Stimulated activated CD4-positive, alpha-beta T cell treated with anti-CD3 and anti-CD28 coated beads, Interleukin-2, amount 100 ng/mL, for 4 hours (primary cell): Measurements from ENCODE around the gene HPCAL1.

Experiments used
- DNase-seq: peaks from one replicate; pipeline ENCODE4 v3.0.0-alpha.2; 2020; ENCODE audit warnings: low read depth

HPCAL1 gene

DNA sequence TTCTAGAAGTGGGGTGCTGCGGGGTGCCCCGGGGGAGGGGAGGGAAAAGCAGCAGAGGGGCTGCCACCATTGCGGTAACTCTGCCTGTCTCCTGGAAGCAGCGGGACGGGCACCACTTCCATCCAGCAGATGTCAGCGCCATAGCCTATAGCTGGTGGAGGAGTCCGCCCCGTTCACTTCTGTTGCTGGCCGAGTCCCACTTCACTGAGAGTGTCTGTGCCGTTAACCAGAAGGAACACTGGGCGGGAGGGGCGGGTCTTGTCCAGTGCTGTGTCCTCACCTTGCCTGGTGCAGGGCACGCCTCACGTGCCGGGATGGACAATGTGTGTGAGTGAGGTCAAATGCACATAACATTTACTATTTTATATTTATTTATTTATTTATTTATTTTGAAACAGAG lies 164.7 kb downstream of the HPCAL1 start:
- no peak for DNase-seq

GRCh38 chr2:10469301-10469700 lies 166.6 kb downstream of the HPCAL1 start:
- DNase-seq = no peak

DNA sequence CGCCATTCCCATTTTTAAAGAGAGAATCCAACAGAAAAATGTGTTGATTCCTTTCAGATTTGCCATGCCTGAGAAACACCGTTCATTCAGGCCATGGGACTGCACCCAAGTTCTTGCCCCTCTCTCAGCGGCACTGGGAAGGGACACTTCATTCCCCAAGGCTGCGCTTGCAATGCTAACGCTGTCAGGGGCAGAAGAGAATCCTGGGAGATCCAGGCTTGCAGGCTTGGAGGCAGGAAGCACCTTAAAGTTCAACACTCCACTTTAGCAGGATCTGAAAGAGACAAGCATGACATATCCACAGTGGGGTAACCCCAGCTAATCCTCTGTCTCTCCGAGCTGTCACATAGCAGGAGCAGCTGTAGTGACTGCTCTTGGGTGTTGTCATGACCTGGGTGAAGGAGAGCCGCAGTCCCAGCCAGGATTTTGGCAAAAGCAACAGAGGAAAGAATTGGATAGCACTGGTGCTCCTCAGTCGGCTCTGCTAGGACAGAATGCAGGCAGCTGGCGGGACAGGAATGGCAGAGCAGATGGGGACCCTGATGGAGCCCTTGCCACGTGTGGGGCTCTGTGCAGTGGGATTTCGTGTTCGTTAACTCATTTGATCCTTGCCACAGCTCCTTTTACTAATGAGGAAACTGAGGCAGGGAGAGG lies 167.4 kb downstream of the HPCAL1 start:
- no peak for DNase-seq

DNA sequence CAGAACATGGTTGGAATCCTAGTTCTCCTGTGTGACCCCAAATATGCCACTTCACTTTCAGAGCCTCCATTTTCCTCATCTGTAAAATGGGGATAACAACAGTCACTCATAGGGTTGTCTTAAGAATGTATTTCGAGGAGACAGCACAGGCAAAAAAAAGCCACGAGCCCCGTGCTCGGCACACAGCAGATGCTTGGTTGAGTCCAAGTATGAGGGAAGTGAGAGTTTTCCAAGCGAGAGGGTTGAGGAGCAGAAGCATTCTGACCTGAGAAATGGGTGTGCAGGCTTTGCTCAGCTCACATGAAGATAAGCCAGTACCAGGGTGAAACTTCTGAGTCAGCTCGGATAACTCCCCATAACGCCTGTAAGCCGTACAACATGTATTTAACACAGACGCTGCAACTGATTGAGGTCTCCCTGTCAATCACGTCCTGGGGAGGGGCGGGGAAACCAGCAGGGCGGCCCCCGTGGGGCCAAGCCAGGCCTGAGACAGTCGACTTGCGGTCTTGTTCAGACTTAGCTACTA lies 168.4 kb downstream of the HPCAL1 start:
- DNase-seq = no peak

DNA sequence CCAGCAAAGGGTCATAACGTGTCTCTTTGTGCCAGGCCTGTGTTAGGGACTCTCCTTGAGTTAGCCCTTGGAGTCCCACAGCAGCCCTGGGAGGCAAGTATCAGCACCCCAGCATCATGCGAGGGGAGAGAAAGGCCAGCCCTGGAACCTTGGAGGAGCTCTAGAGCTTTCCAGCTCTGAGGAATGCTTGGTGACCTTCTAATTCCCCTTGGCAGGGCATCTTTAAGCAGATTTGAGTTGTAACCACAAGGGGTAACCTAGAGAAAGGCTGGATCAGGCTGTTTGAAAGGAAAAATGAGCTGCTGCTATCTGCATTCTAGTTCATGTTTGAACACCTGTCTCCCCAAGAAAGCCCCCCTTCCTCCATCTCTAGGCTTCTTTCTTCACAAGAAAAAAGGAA lies 169.3 kb downstream of the HPCAL1 start:
- no peak for DNase-seq

DNA sequence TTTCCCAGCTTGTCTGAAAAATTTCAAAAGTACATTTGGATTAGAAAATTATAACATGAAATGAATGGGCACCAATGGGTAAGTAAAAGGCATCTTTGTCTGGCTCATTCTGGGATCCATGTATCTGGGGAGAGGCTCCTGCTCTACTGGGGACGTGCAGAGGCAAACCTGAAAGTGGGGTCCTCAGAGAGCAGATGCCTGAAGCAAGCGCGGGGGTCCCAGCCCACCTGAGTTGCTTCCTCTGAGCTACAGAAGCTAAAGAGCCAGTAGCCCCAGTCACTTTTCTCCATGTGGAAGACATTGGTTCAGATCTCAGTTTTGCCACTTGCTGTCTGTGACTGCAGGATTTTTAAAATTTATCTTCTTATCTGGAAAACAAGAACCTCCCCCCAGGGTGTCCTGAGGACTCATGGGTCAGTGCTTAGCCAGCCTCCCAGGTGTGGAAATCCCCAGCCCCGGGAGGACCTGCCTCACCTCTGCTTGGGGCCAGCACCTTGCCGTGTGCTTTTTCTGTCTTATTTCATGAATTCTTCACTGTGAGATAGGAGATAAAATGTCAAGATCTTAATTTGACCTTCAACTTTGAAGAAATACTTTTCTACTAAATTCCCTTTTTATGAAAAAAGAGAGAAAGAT lies 170.5 kb downstream of the HPCAL1 start:
- DNase-seq = no peak

GRCh38 chr2:10475221-10475722 lies 172.6 kb downstream of the HPCAL1 start:
- no peak for DNase-seq

DNA sequence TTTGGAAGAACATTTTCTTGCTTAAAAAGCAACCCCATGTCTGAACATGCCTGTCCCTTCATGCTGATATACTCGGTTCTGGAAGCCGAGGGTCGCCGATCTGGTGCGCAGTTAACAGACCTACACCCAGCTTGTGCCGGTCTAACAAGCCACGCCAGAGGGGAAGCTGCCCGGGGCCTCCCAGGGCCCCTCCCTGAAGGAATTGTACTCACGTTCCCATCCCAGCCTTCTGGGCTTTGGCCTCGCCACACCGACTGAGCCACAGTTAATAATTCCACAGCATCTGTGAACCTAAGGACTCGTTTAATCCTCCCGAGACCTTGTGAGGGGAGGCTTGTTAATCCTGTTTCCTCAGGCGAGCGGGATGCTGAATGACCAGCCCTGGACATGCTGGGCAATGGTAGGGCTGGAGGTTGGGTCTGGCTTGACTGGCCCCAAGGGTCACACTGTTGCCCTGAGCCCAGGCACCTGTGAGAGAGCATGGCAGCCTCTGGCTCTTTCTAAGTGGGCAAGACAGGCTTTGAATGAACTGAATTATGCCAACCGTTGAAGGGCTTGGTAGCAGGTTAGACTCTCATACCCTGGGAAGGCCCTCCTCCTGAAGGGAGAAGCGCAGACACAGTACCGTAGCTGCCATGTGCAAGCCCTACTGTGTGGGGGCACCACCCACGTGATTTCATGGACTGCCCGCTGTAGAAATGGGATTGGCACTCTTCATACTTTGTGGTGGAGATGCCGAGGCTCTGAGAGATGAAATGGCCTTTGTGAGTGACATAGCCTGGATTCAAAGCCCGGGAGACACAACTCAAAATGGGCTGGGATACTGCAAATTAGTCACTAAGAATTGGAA lies 173.3 kb downstream of the HPCAL1 start:
- DNase-seq = no peak

- no peak for DNase-seq
Measured at GRCh38 chr2:10476723-10477442, 174.2 kb downstream of the HPCAL1 start.
